ENCODE measurements around the gene MRGPRE. TPM values are rescaled to one million over a fixed set of nuclear protein-coding genes. Genes with fewer than 3 reads are reported as not detected.

The MRGPRE gene
- total RNA-seq, 3 donors from 2014 or later: 1.2 TPM; not detected in 2

GRCh38 chr11:3226846-3227567, 5.2 kb downstream of the MRGPRE start:
- H3K36me3 ChIP-seq (ENCODE audit: low read depth): no peaks in the 10 kb centered on the region
- no peak for DNase-seq

GRCh38 chr11:3225826-3226750, 6.1 kb downstream of the MRGPRE start:
- Histone ChIP-seq H3K4me1 (ENCODE audit: low read depth) (no peaks in the 10 kb centered on the region), H3K4me3 (no peak overlapping the region), H3K36me3 (ENCODE audit: low read depth) (no peaks in the 10 kb centered on the region), H3K9me3 (no peaks in the 10 kb centered on the region)
- no peak for ATAC-seq
- intact Hi-C loops (cut with DNase I, micrococcal nuclease): no loop called here
- no peak for TF ChIP-seq CTCF (IDR thresholded peaks at IDR 0.05)
- DNase-seq: no peak

More at GRCh38 chr11:3226846-3227567, 5.2 kb downstream of the MRGPRE start:
- no peak for ATAC-seq
- intact Hi-C loops (cut with DNase I, micrococcal nuclease): no loop called here
- Histone ChIP-seq H3K4me3 (no peak overlapping the region), H3K9me3 (no peaks in the 10 kb centered on the region), H3K4me1 (ENCODE audit: low read depth) (no peaks in the 10 kb centered on the region)
- TF ChIP-seq CTCF (IDR thresholded peaks at IDR 0.05): no peak

DNA sequence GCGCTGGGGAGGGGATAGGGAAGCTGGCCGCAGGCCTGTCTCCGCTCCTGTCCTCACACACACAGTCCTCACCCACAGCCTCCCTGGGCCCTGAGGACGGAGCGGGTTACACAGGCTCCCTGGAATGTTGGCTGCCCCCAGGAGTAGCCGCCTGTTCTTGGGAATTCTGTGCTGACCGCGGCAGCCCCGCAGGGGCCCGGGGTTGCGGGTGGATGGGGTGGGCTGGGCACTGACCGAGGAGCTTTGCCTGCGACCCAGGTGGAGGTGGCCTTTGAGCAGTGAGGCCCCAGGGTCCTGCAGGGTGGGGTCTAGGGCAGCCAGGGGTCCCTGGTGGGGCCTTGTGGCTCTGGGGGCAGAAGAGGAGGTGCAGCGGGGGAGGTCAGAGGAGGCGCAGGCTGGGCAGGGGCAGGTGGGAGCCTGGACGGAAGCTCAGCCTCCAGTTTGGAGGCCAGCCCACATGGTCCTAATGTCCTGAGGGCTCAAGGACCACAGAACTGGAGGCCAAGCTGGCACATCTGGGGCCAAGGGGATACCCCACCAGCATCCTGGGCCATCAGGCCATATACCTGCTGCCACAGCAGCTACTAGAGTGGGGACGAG, 7.0 kb downstream of the MRGPRE start:
- Histone ChIP-seq H3K36me3 (ENCODE audit: low read depth) (no peaks in the 10 kb centered on the region), H3K4me3 (no peak overlapping the region), H3K9me3 (no peaks in the 10 kb centered on the region), H3K4me1 (ENCODE audit: low read depth) (no peaks in the 10 kb centered on the region)
- no peak for TF ChIP-seq CTCF (IDR thresholded peaks at IDR 0.05)
- DNase-seq: no peak
- no peak for ATAC-seq
- intact Hi-C loops (cut with DNase I, micrococcal nuclease): no loop called here

DNA sequence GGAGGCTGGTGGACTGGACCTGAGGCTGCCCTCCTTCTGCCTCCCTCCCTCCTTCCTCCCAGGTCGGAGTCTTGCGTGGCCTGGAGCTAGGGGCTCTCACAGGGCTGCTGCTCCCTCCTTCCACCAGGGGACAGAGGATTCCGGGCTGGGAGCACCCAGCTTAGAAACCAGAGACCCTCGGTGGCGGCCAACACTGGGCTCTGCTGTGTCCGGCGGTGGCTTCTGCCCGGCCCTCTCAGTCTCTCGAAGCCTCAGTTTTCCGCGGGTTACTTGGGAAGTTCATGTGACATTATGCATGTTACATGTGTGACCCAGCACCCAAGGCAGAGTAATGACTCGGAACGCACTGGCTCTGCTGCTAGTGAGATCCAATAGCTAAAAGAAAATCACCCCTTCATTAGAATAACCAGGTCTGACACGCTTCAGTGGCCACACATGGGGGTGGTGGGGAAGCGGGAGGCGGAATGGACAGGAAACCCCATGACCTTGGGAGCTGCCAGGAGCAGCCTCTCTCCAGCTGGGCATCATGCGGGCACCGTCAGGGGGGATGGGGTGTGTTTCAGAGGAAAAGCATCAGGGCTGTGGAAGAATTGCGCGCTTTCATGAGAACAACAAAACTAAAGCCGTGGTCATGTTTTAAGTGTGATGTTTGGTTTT, 7.7 kb downstream of the MRGPRE start:
- no peak for ATAC-seq
- DNase-seq: no peak
- no peaks in the 10 kb centered on the region for H3K9me3 ChIP-seq
- no peaks in the 10 kb centered on the region for H3K4me1 ChIP-seq (ENCODE audit: low read depth)
- no peak for TF ChIP-seq CTCF (IDR thresholded peaks at IDR 0.05)
- no peaks in the 10 kb centered on the region for H3K36me3 ChIP-seq (ENCODE audit: low read depth)
- H3K4me3 ChIP-seq: no peak overlapping the region
- intact Hi-C loops (cut with DNase I, micrococcal nuclease): no loop called here

DNA sequence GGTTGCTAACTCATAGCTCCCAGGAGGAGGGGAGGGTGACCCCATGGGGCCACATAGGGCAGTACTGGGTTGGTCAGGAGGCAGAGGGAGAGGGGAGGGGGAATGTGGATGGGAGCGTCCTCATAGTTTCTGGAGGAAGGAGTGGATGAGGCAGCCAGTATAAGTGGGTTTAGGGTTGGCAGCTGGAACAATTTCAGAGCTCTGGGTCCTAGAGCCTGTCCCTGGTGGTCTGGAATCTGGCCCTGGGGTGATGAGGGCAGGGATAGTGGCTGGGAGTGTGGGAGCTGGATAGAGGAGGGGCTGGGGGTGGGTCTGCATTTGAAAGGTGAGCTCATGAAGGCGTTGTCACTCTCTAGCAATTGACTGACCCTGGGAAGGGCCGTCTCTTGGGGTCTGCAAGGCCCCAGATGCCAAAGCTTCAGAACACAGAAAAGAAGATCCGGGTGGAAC, 8.3 kb downstream of the MRGPRE start:
- Histone ChIP-seq H3K36me3 (ENCODE audit: low read depth) (no peaks in the 10 kb centered on the region), H3K4me1 (ENCODE audit: low read depth) (no peaks in the 10 kb centered on the region), H3K4me3 (no peak overlapping the region), H3K9me3 (no peaks in the 10 kb centered on the region)
- intact Hi-C loops (cut with DNase I, micrococcal nuclease): no loop called here
- ATAC-seq (no peak), DNase-seq (no peak)
- no peak for TF ChIP-seq CTCF (IDR thresholded peaks at IDR 0.05)
